Panc1 (cell line): ENCODE measurements around the gene TRAPPC6A. TPM values are rescaled to one million over a fixed set of nuclear protein-coding genes. Genes with fewer than 3 reads are reported as not detected.

ENCODE experiments used
- ATAC-seq: fragments of 200-7000 bp; cut with Tn5 transposase; 2 replicates; pipeline ENCODE4 v1.9.1; 2020; ENCODE audit warnings: mild to moderate bottlenecking, moderate library complexity
- BruUV-seq: library from RNA; stranded (reverse); fragments of 400-500 nt; replicated peaks from 2 replicates; lab custom pipeline; 2021; lab: Mats Ljungman, UMichigan
- CTCF ChIA-PET: fragments of 300-600 bp; sonication (Branson Sonifier 250); formaldehyde crosslinking; loops from one replicate; lab custom pipeline; 2022; ENCODE audit warnings: antibody characterized with exemption; lab: Charles Lee
- POLR2A ChIA-PET: fragments of 300-600 bp; sonication (Branson Sonifier 250); formaldehyde crosslinking; loops from one replicate; lab custom pipeline; 2022; ENCODE audit warnings: antibody characterized with exemption; lab: Charles Lee
- DNase-seq: peaks from one replicate; pipeline ENCODE4 v3.0.0-alpha.2; 2010; ENCODE audit warnings: low read depth, low spot score
- H3K27ac ChIP-seq: 2 replicates; pipeline ENCODE4 v1.5.1; 2011; ENCODE audit warnings: mild to moderate bottlenecking, low read length, inconsistent platforms
- H3K27me3 ChIP-seq: fragments of 200-500 bp; sonication (Bioruptor generic); 2 replicates; pipeline ENCODE4 v1.6.0; 2014; ENCODE audit warnings: low read length, inconsistent platforms; ENCODE audit not compliant: control insufficient read depth, insufficient read depth
- H3K36me3 ChIP-seq: fragments of 200-500 bp; sonication (Bioruptor generic); 2 replicates; pipeline ENCODE4 v1.5.1; 2014; ENCODE audit warnings: inconsistent platforms, mild to moderate bottlenecking, low read length, moderate library complexity; ENCODE audit not compliant: control insufficient read depth, insufficient read depth
- H3K4me1 ChIP-seq: 2 replicates; pipeline ENCODE4 v1.5.1; 2011; ENCODE audit warnings: inconsistent platforms, mild to moderate bottlenecking, low read length, moderate library complexity; ENCODE audit not compliant: control insufficient read depth, insufficient read depth
- H3K4me3 ChIP-seq, 2 experiments: 2 replicates each; pipeline ENCODE4 v1.5.1; 2011 to 2012; ENCODE audit warnings: low read depth in 2 of 2, low read length in 2 of 2, mild to moderate bottlenecking in 2 of 2, inconsistent platforms in 1 of 2, moderate library complexity in 1 of 2
- H3K9me3 ChIP-seq: fragments of 200-500 bp; sonication (Bioruptor generic); 2 replicates; pipeline ENCODE4 v1.5.1; 2014; ENCODE audit warnings: low read depth, mild to moderate bottlenecking, inconsistent platforms, low read length, moderate library complexity; ENCODE audit not compliant: control insufficient read depth, insufficient read depth
- POLR2AphosphoS5 ChIP-seq: IDR thresholded peaks from 2 replicates; pipeline ENCODE4 v1.6.1; 2012; ENCODE audit warnings: mild to moderate bottlenecking, low read depth, low read length, moderate library complexity
- REST ChIP-seq, 2 experiments: IDR thresholded peaks; 2 replicates each; pipeline ENCODE4 v1.6.1; 2011 to 2012; ENCODE audit warnings: low read depth in 2 of 2, control low read depth in 1 of 2, low read length in 1 of 2, mild to moderate bottlenecking in 1 of 2, moderate library complexity in 1 of 2; ENCODE audit not compliant: insufficient read depth in 1 of 2
- SIN3A ChIP-seq: IDR thresholded peaks from 2 replicates; pipeline ENCODE4 v1.6.1; 2012; ENCODE audit warnings: low read depth, mild to moderate bottlenecking, low read length, moderate library complexity, borderline replicate concordance; ENCODE audit not compliant: insufficient read depth
- TCF7L2 ChIP-seq: IDR thresholded peaks from 2 replicates; pipeline ENCODE4 v1.6.1; 2011; ENCODE audit warnings: mild to moderate bottlenecking, low read depth, low read length, inconsistent platforms
- in situ Hi-C: cut with HindIII; loops from 2 replicates; pipeline ENCODE4 v1.10.0; 2016; ENCODE audit warnings: low sequenced_read_pairs, low pct_unique_long_range_greater_than_20kb
- intact Hi-C: fragments of 100-400 bp; cut with micrococcal nuclease; formaldehyde crosslinking; loops from one replicate; pipeline ENCODE4 v1.10.0; 2022; ENCODE audit not compliant: unreplicated experiment
- total RNA-seq: library from RNA; stranded (reverse); gene quantifications from one replicate; pipeline ENCODE4 v1.2.1, GENCODE V29; 2021; ENCODE audit not compliant: unreplicated experiment
- TF ChIP-seq, protein P1 (sequence below): fragments of 450-650 bp; IDR thresholded peaks from 2 replicates; pipeline ENCODE4 v1.5.1; 2017; ENCODE audit warnings: mild to moderate bottlenecking

The TRAPPC6A gene
- total RNA-seq, 1 experiment from 2014 or later = 24.7 TPM

GRCh38 chr19:45144431-45145269 is 33.4 kb downstream of the TRAPPC6A start:
- no TSS peak for BruUV-seq
- Histone ChIP-seq H3K4me3 (no peak overlapping the region), H3K27me3 (no peaks in the 10 kb centered on the region), H3K27ac (no peak overlapping the region), H3K4me1 (no peaks in the 10 kb centered on the region), H3K36me3 (no peaks in the 10 kb centered on the region; the same call in 1 of the 2 replicates), H3K9me3 (no peaks in the 10 kb centered on the region)
- CTCF ChIA-PET = no interaction called here
- POLR2A ChIA-PET = interaction anchor here (0.8 kb wide), 1 partner anchor 147 kb away, joined by 3 read pairs; no protein-coding TSS in a partner anchor
- in situ Hi-C loops (no loop called here), intact Hi-C loops (no loop called here)
- no peak for TF ChIP-seq REST (IDR thresholded peaks at IDR 0.05; ENCODE audit: insufficient read depth in 1 of 2, low read depth in 2 of 2, low read length in 1 of 2)
- TF ChIP-seq, protein P1, sequence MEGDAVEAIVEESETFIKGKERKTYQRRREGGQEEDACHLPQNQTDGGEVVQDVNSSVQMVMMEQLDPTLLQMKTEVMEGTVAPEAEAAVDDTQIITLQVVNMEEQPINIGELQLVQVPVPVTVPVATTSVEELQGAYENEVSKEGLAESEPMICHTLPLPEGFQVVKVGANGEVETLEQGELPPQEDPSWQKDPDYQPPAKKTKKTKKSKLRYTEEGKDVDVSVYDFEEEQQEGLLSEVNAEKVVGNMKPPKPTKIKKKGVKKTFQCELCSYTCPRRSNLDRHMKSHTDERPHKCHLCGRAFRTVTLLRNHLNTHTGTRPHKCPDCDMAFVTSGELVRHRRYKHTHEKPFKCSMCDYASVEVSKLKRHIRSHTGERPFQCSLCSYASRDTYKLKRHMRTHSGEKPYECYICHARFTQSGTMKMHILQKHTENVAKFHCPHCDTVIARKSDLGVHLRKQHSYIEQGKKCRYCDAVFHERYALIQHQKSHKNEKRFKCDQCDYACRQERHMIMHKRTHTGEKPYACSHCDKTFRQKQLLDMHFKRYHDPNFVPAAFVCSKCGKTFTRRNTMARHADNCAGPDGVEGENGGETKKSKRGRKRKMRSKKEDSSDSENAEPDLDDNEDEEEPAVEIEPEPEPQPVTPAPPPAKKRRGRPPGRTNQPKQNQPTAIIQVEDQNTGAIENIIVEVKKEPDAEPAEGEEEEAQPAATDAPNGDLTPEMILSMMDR = no peak
- no peak for TF ChIP-seq POLR2AphosphoS5
- ATAC-seq = no peak
- no peak for DNase-seq

- H3K9me3 ChIP-seq = no peaks in the 10 kb centered on the region
- no peaks in the 10 kb centered on the region for H3K27me3 ChIP-seq
- H3K36me3 ChIP-seq = no peaks in the 10 kb centered on the region; the same call in 1 of the 2 replicates
- TF ChIP-seq SIN3A (no peak), REST (IDR thresholded peaks at IDR 0.05; ENCODE audit: insufficient read depth in 1 of 2, low read depth in 2 of 2, low read length in 1 of 2) (no peak), TCF7L2 (no peak), POLR2AphosphoS5 (no peak)
- TF ChIP-seq, protein P1 = no peak
- ChIA-PET POLR2A (no interaction called here), CTCF (interaction anchor here (0.6 kb wide), 1 partner anchor 50 kb away, joined by 8 read pairs; no protein-coding TSS in a partner anchor)
- intact Hi-C loops = no loop called here
- DNase-seq = no peak
- ATAC-seq = no peak
- H3K4me3 ChIP-seq = no peak overlapping the region
- no TSS peak for BruUV-seq
- in situ Hi-C loops = no loop called here
- no peak overlapping the region for H3K27ac ChIP-seq
- H3K4me1 ChIP-seq = no peaks in the 10 kb centered on the region
These were observed 35.3 kb downstream of the TRAPPC6A start for GRCh38 chr19:45142726-45143110.
